22Rv1 (cell line): Measurements from ENCODE around the gene KCTD20.

ENCODE experiments used
- ZFX ChIP-seq: fragments of 450-650 bp; IDR thresholded peaks from 2 replicates; pipeline ENCODE4 v1.6.1; 2017; ENCODE audit warnings: antibody characterized with exemption, borderline replicate concordance
- TF ChIP-seq, protein P1 (sequence below): fragments of 450-650 bp; IDR thresholded peaks from 2 replicates; pipeline ENCODE4 v1.5.1; 2017; ENCODE audit warnings: mild to moderate bottlenecking

DNA sequence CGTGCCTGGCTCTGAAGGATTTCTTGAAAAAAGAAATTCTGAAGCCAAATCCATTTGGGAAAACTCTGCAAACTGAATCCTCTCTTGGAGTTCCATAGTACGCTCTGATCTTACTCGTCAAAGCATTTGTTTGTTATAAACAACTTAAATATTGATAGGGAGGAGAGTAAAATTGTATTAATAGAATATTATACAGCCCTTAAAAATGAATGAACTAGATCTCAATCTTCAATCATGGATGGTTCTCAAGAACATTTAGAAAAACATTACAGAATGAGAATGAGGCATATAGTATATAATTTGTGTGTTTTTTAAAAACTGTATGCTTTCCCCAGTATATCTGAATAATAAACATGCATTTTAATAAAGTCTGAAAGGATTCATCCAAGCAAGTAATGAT is 24.8 kb downstream of the KCTD20 start:
- TF ChIP-seq, protein P1, sequence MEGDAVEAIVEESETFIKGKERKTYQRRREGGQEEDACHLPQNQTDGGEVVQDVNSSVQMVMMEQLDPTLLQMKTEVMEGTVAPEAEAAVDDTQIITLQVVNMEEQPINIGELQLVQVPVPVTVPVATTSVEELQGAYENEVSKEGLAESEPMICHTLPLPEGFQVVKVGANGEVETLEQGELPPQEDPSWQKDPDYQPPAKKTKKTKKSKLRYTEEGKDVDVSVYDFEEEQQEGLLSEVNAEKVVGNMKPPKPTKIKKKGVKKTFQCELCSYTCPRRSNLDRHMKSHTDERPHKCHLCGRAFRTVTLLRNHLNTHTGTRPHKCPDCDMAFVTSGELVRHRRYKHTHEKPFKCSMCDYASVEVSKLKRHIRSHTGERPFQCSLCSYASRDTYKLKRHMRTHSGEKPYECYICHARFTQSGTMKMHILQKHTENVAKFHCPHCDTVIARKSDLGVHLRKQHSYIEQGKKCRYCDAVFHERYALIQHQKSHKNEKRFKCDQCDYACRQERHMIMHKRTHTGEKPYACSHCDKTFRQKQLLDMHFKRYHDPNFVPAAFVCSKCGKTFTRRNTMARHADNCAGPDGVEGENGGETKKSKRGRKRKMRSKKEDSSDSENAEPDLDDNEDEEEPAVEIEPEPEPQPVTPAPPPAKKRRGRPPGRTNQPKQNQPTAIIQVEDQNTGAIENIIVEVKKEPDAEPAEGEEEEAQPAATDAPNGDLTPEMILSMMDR, result no peak
- TF ChIP-seq ZFX, result no peak
